ENCODE data around the gene HSFX4.
"Not testable (repeated sequence)": the region's sequence is repeated elsewhere in the genome, so short reads cannot be mapped to it uniquely, and the experiment has no call there.

The HSFX4 gene

GRCh38 chrX:149929400-149929799 is at the start of gene HSFX4:
Gene HSFX4, plus strand, starts transcription at chrX:149929573. Its CDS starts 72 bp downstream, at chrX:149929645.
- DNase-seq; in situ Hi-C loops (cut with MboI; ENCODE audit: low pct_unique_long_range_greater_than_20kb, low sequenced_read_pairs): not testable (repeated sequence)

GRCh38 chrX:149881081-149881711 is 48.2 kb upstream of the HSFX4 start, which contains the start of gene MAGEA8:
Gene MAGEA8, plus strand, starts transcription at chrX:149881183. Its CDS starts 3,090 bp downstream, at chrX:149884273.
- no peak for DNase-seq
- in situ Hi-C loops (cut with MboI; ENCODE audit: low pct_unique_long_range_greater_than_20kb, low sequenced_read_pairs) = no loop called here

- DNase-seq = not testable (repeated sequence)
Measured at GRCh38 chrX:149890828-149891227, 38.5 kb upstream of the HSFX4 start.

GRCh38 chrX:149898554-149898953 is 30.8 kb upstream of the HSFX4 start:
- in situ Hi-C loops (cut with MboI; ENCODE audit: low pct_unique_long_range_greater_than_20kb, low sequenced_read_pairs) = no loop called here
- no peak for DNase-seq

More at GRCh38 chrX:149890828-149891227, 38.5 kb upstream of the HSFX4 start:
- in situ Hi-C loops (cut with MboI; ENCODE audit: low pct_unique_long_range_greater_than_20kb, low sequenced_read_pairs) = not testable (repeated sequence)

GRCh38 chrX:149903889-149904748 is 25.3 kb upstream of the HSFX4 start:
- peak; percentile 42 for DNase-seq

GRCh38 chrX:149908308-149908707 is 21.1 kb upstream of the HSFX4 start:
- in situ Hi-C loops (cut with MboI; ENCODE audit: low pct_unique_long_range_greater_than_20kb, low sequenced_read_pairs) = no loop called here
- DNase-seq = no peak

More at GRCh38 chrX:149903889-149904748, 25.3 kb upstream of the HSFX4 start:
- in situ Hi-C loops (cut with MboI; ENCODE audit: low pct_unique_long_range_greater_than_20kb, low sequenced_read_pairs) = no loop called here

- no peak for DNase-seq
- in situ Hi-C loops (cut with MboI; ENCODE audit: low pct_unique_long_range_greater_than_20kb, low sequenced_read_pairs) = no loop called here
Measured at GRCh38 chrX:149908727-149909126, 20.6 kb upstream of the HSFX4 start.

GRCh38 chrX:149909324-149910177 is 19.8 kb upstream of the HSFX4 start:
- DNase-seq = no peak
- in situ Hi-C loops (cut with MboI; ENCODE audit: low pct_unique_long_range_greater_than_20kb, low sequenced_read_pairs) = no loop called here

GRCh38 chrX:149910178-149910695 is 19.1 kb upstream of the HSFX4 start:
- in situ Hi-C loops (cut with MboI; ENCODE audit: low pct_unique_long_range_greater_than_20kb, low sequenced_read_pairs) = no loop called here

GRCh38 chrX:149916745-149917392 is 12.5 kb upstream of the HSFX4 start:
- DNase-seq = no peak
- in situ Hi-C loops (cut with MboI; ENCODE audit: low pct_unique_long_range_greater_than_20kb, low sequenced_read_pairs) = no loop called here

More at GRCh38 chrX:149910178-149910695, 19.1 kb upstream of the HSFX4 start:
- peak; percentile 55 for DNase-seq

GRCh38 chrX:149923836-149924235 is 5.5 kb upstream of the HSFX4 start:
- in situ Hi-C loops (cut with MboI; ENCODE audit: low pct_unique_long_range_greater_than_20kb, low sequenced_read_pairs); DNase-seq: not testable (repeated sequence)

- DNase-seq; in situ Hi-C loops (cut with MboI; ENCODE audit: low pct_unique_long_range_greater_than_20kb, low sequenced_read_pairs): not testable (repeated sequence)
Measured at GRCh38 chrX:149924434-149924833, 4.9 kb upstream of the HSFX4 start.

- in situ Hi-C loops (cut with MboI; ENCODE audit: low pct_unique_long_range_greater_than_20kb, low sequenced_read_pairs); DNase-seq: not testable (repeated sequence)
Measured at GRCh38 chrX:149927245-149927963, 2.0 kb upstream of the HSFX4 start.

GRCh38 chrX:149927964-149928258 is 1.5 kb upstream of the HSFX4 start:
- in situ Hi-C loops (cut with MboI; ENCODE audit: low pct_unique_long_range_greater_than_20kb, low sequenced_read_pairs); DNase-seq: not testable (repeated sequence)

GRCh38 chrX:149928635-149929034 is 738 bp upstream of the HSFX4 start:
- DNase-seq; in situ Hi-C loops (cut with MboI; ENCODE audit: low pct_unique_long_range_greater_than_20kb, low sequenced_read_pairs): not testable (repeated sequence)

GRCh38 chrX:149931355-149931754 is 2.0 kb downstream of the HSFX4 start:
- in situ Hi-C loops (cut with MboI; ENCODE audit: low pct_unique_long_range_greater_than_20kb, low sequenced_read_pairs) = not testable (repeated sequence)

GRCh38 chrX:149932150-149932549 is 2.8 kb downstream of the HSFX4 start:
- in situ Hi-C loops (cut with MboI; ENCODE audit: low pct_unique_long_range_greater_than_20kb, low sequenced_read_pairs); DNase-seq: not testable (repeated sequence)

More at GRCh38 chrX:149931355-149931754, 2.0 kb downstream of the HSFX4 start:
- not testable (repeated sequence) for DNase-seq

GRCh38 chrX:149932970-149933369 is 3.6 kb downstream of the HSFX4 start:
- in situ Hi-C loops (cut with MboI; ENCODE audit: low pct_unique_long_range_greater_than_20kb, low sequenced_read_pairs); DNase-seq: not testable (repeated sequence)
